HG03045 (cell line): ENCODE data around the gene LSM3.

ENCODE experiments used
- ATAC-seq: cut with Tn5 transposase; IDR thresholded peaks from one replicate; pipeline ENCODE4 v1.9.1; 2021; ENCODE audit warnings: mild to moderate bottlenecking, moderate library complexity; ENCODE audit not compliant: unreplicated experiment

Gene LSM3

GRCh38 chr3:14236902-14237301 lies 58.3 kb downstream of the LSM3 start:
- no peak for ATAC-seq

- ATAC-seq, result no peak
Measured at GRCh38 chr3:14237457-14237856, 58.8 kb downstream of the LSM3 start.

- no peak for ATAC-seq
Measured at GRCh38 chr3:14238356-14238755, 59.7 kb downstream of the LSM3 start.

- ATAC-seq, result no peak
Measured at GRCh38 chr3:14238930-14239329, 60.3 kb downstream of the LSM3 start.

DNA sequence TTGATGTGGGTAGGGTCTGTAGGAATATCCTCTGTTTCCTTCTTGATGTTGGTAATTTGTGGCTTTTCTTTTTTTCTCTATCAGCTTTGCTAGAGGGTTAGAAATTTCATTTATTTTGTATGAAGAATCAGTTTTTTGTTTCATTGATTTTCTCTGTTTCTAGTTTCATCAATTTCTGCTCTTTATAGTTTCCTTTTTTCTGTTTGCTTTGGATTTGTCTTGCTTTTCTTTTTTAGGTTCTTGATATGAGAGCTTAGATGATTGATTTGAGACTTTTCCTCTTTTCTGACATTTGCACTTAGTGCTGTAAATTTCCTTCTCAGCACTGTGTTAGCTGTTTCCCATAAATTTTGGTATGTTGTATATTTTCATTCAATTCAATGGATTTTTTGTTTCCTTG lies 61.3 kb downstream of the LSM3 start:
- ATAC-seq, result no peak

- no peak for ATAC-seq
Measured at GRCh38 chr3:14240366-14240765, 61.7 kb downstream of the LSM3 start.

DNA sequence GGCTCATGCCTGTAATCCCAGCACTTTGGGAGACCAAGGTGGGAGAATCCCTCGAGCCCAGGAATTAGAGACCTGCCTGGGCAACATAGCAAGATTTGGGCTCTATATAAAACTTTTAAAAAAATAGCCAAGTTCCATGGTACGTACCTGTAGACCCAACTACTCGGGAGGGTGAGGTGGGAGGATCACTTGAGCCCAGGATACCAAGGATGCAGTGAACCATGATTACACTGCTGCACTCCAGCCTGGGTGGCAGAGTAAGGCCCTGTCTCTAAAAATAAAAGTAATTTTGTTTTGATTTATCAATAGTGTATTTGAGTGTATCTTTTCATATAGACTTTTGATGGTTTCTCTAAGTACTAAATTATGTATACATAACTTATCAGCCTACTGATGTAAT lies 63.1 kb downstream of the LSM3 start:
- ATAC-seq, result no peak

DNA sequence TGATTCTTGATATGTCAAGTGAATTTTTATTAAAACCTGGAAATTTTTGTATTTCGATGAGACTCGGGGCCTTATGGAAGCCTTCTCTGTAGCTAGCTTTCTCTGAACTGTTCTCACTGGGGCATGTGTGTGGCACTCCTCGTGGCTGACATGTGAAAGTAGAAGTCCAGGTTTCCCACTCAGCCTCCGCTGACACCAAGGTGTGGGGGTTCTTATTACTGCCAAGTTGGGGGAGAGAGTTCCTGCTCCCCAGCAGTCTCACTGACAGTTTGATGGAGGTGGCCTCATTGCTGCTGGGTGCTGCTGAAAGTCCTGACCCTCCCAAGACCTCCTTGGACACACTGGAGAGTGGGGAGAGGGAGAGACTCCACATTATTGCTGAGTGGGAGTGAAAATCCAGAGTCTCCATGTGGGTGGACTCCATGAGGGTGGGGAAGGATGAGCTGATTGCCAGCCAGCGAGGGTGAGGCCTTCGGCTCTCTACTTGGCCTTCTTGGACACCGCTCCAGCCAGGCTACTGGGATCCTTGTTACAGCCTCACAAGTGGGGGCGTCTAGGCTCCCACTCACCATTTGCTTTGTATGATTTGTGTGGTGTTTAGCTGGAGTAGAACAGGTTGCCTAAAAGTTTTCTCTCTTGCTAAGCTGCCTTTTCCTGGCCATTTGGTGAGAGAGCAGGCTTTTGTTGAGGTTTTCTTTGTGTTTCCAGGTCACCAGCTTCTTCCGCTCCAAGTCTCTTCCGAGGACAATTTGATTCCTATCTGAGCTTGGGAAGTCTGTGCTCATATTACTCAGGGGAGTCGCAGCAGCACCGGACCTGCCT lies 64.1 kb downstream of the LSM3 start:
- ATAC-seq, result no peak

GRCh38 chr3:14243782-14244181 lies 65.2 kb downstream of the LSM3 start:
- no peak for ATAC-seq

GRCh38 chr3:14244521-14245247 lies 66.1 kb downstream of the LSM3 start:
- ATAC-seq, result no peak

DNA sequence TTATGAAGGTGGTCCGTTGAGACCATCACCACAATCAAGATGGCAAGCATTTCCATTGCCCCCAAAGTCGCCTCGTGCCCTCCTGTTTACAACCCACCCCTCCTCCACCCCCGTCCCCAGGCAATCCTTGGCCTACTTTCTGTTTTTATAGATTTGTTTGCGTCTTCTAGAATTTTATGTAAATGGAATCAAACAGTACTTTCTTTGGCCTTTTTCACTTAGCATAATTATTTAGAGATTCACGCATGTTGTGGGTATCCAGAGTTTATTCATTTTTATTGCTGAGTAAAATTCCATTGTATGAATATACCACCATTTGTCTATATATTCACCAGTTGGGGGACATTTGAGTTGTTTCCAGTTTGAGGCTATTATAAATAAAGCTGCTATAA lies 66.6 kb downstream of the LSM3 start:
- no peak for ATAC-seq

DNA sequence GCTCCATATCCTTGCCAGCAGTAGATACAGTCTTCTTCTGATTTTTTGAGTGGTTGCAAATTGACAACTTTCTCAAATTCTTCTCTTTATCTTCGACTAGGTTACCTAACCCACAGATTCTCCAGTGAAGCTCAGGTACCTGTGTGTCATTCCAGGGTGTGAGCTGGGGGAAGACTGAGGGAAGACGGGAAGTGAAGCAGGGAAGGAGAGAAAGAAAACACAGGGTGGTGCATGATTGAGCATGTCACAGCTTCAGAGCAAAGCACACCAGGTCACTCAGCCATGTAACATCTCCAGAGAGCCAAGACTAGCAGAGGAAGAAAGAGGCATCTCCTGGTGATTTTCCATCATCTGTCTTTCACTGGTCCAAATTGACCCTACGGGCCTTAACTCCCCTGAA lies 67.2 kb downstream of the LSM3 start:
- ATAC-seq, result no peak

DNA sequence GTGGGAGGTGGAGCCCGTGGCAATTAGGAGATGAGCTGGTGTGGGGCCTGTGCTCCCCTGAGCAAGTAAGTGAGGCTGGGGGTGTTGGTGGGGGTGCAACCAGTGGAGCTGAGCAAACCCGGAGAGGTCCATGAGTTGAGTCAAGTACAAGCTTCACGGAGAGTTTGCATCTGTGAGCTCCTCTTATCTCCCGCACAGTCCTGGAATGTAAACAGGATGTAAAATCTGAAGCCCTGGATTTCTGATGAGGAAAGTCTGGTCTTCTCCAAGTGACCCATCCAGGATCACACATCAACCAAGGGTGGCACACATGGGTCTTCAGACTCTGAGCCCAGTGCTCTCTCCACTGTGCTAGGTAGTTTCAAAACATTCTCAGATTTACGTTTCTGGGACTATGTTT lies 67.8 kb downstream of the LSM3 start:
- ATAC-seq, result no peak

GRCh38 chr3:14248477-14248848 lies 69.8 kb downstream of the LSM3 start:
- no peak for ATAC-seq

GRCh38 chr3:14248849-14249523 lies 70.4 kb downstream of the LSM3 start:
- no peak for ATAC-seq
